Ascending aorta (tissue), 2 donors: ENCODE data around the gene RCAN2. TPM values are rescaled to one million over a fixed set of nuclear protein-coding genes. Genes with fewer than 3 reads are reported as not detected.
"Not testable (repeated sequence)": the region's sequence is repeated elsewhere in the genome, so short reads cannot be mapped to it uniquely, and the experiment has no call there.

Experiments
- DNase-seq, 2 donors: peaks; one replicate each; pipeline ENCODE4 v3.0.0-alpha.2; 2019; ENCODE audit warnings: low spot score in 2 of 2
- H3K27ac ChIP-seq, 2 donors: fragments of 200-600 bp; sonication (generic); one replicate each; pipeline ENCODE4 v1.5.1; 2016 to 2017; ENCODE audit warnings: mild to moderate bottlenecking in 1 of 2
- H3K27me3 ChIP-seq: fragments of 200-600 bp; sonication (generic); one replicate; pipeline ENCODE4 v1.5.1; 2017
- H3K36me3 ChIP-seq, 2 donors: fragments of 200-600 bp; sonication (generic); one replicate each; pipeline ENCODE4 v1.5.1; 2016
- H3K4me1 ChIP-seq, 2 donors: fragments of 200-600 bp; sonication (generic); one replicate each; pipeline ENCODE4 v1.5.1; 2016 to 2017; ENCODE audit warnings: mild to moderate bottlenecking in 1 of 2
- H3K4me3 ChIP-seq, 2 donors: fragments of 200-600 bp; sonication (generic); one replicate each; pipeline ENCODE4 v1.5.1; 2016 to 2017; ENCODE audit warnings: mild to moderate bottlenecking in 1 of 2
- H3K9me3 ChIP-seq, 2 donors: fragments of 200-600 bp; sonication (generic); one replicate each; pipeline ENCODE4 v1.5.1; 2016
- CTCF ChIP-seq, 3 experiments: fragments of 200-600 bp in 2 of 3; fragments of 450-650 bp in 1 of 3; sonication (generic) in 2 of 3; IDR thresholded peaks; one replicate each; pipeline ENCODE4 v1.5.1; 2016 to 2019; ENCODE audit warnings: antibody characterized with exemption in 3 of 3, mild to moderate bottlenecking in 1 of 3, moderate library complexity in 1 of 3
- intact Hi-C: fragments of 100-400 bp; cut with DNase I; formaldehyde crosslinking; loops from one replicate; pipeline ENCODE4 v1.15.1; 2023
- total RNA-seq: library from RNA; depleted of rRNA; stranded (reverse); fragments of >200 nt; gene quantifications from one replicate; pipeline ENCODE4 v1.1.0, GENCODE V29; 2016

The RCAN2 gene
- total RNA-seq, 1 donor from 2014 or later, result 83.4 TPM

- intact Hi-C loops, result no loop called here
Measured at GRCh38 chr6:46340246-46340645, 151.0 kb downstream of the RCAN2 start.

GRCh38 chr6:46338131-46338530, 153.1 kb downstream of the RCAN2 start:
- peaks cover 0 to 18% of the 10 kb centered on the region in 2 donors for H3K4me1 ChIP-seq
- H3K27ac ChIP-seq, result no peak overlapping the region
- no peak for DNase-seq
- H3K36me3 ChIP-seq, result no peaks in the 10 kb centered on the region
- intact Hi-C loops, result no loop called here
- H3K27me3 ChIP-seq, result no peaks in the 10 kb centered on the region
- no peak overlapping the region for H3K4me3 ChIP-seq
- TF ChIP-seq CTCF (IDR thresholded peaks at IDR 0.05), result no peak
- H3K9me3 ChIP-seq, result no peaks in the 10 kb centered on the region

More at GRCh38 chr6:46340246-46340645, 151.0 kb downstream of the RCAN2 start:
- Histone ChIP-seq H3K4me3 (no peak overlapping the region), H3K27ac (no peak overlapping the region), H3K9me3 (no peaks in the 10 kb centered on the region), H3K27me3 (no peaks in the 10 kb centered on the region), H3K36me3 (no peaks in the 10 kb centered on the region), H3K4me1 (peaks cover 0 to 14% of the 10 kb centered on the region in 2 donors)
- DNase-seq, result no peak
- no peak for TF ChIP-seq CTCF (IDR thresholded peaks at IDR 0.05)

GRCh38 chr6:46334442-46334841, 156.8 kb downstream of the RCAN2 start:
- no peaks in the 10 kb centered on the region for H3K27me3 ChIP-seq
- intact Hi-C loops, result no loop called here
- no peak overlapping the region for H3K4me3 ChIP-seq
- peaks cover 0 to 4% of the 10 kb centered on the region in 2 donors for H3K36me3 ChIP-seq
- no peak overlapping the region for H3K27ac ChIP-seq
- no peak for DNase-seq
- TF ChIP-seq CTCF (IDR thresholded peaks at IDR 0.05), result no peak
- H3K9me3 ChIP-seq, result no peaks in the 10 kb centered on the region
- peaks cover 0 to 19% of the 10 kb centered on the region in 2 donors for H3K4me1 ChIP-seq

GRCh38 chr6:46333481-46333880, 157.8 kb downstream of the RCAN2 start:
- intact Hi-C loops, result no loop called here
- H3K9me3 ChIP-seq, result no peaks in the 10 kb centered on the region
- H3K27me3 ChIP-seq, result no peaks in the 10 kb centered on the region
- peaks cover 0 to 12% of the 10 kb centered on the region in 2 donors for H3K36me3 ChIP-seq
- peaks cover 0 to 25% of the 10 kb centered on the region in 2 donors for H3K4me1 ChIP-seq
- no peak for TF ChIP-seq CTCF (IDR thresholded peaks at IDR 0.05)
- H3K4me3 ChIP-seq, result no peak overlapping the region
- no peak overlapping the region for H3K27ac ChIP-seq
- DNase-seq, result no peak

GRCh38 chr6:46332448-46332847, 158.8 kb downstream of the RCAN2 start:
- H3K27ac ChIP-seq, DNase-seq, H3K4me3 ChIP-seq, intact Hi-C loops, H3K27me3 ChIP-seq, H3K9me3 ChIP-seq: not testable (repeated sequence)
- Histone ChIP-seq H3K36me3 (peaks cover 0 to 12% of the 10 kb centered on the region in 2 donors), H3K4me1 (peaks cover 0 to 24% of the 10 kb centered on the region in 2 donors)

GRCh38 chr6:46331461-46331860, 159.8 kb downstream of the RCAN2 start:
- intact Hi-C loops, result no loop called here

More at GRCh38 chr6:46331461-46331860, 159.8 kb downstream of the RCAN2 start:
- TF ChIP-seq CTCF (IDR thresholded peaks at IDR 0.05), result no peak
- H3K4me3 ChIP-seq, result no peak overlapping the region
- no peaks in the 10 kb centered on the region for H3K27me3 ChIP-seq
- peaks cover 0 to 22% of the 10 kb centered on the region in 2 donors for H3K4me1 ChIP-seq
- H3K9me3 ChIP-seq, result no peaks in the 10 kb centered on the region
- no peak for DNase-seq
- H3K36me3 ChIP-seq, result peaks cover 0 to 12% of the 10 kb centered on the region in 2 donors
- no peak overlapping the region for H3K27ac ChIP-seq
